ENCODE data around the gene PDE4D. TPM values are rescaled to one million over a fixed set of nuclear protein-coding genes. Genes with fewer than 3 reads are reported as not detected.

The PDE4D gene
- polyA plus RNA-seq, 1 donor (not counting 4 experiments of a cell fraction or from before 2014, with no cell fraction given): 3.6 TPM

DNA sequence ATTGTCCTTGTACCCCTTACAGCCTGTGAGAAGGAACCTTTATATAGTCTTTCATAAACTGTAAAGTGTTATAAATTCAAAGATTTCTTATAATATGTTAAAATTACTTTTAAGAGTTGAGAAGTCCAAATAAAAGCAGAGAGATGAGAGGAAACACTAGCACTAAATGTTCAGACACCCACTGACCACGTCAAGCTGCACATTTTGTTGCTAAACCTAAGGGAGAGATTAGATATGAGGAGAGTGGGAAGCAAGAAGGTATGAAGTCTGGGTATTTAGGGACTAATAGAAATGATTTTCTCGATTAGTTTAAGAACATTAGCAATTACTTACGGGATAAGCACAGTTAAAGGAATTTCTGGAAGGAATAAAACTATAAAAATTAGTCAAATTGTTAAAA is 803.8 kb downstream of the PDE4D start:
- Histone ChIP-seq H4K20me1 (ENCODE audit: control insufficient read depth, extremely low read depth, insufficient read depth, low read length) (no peaks in the 10 kb centered on the region), H3K4me3 (ENCODE audit: control insufficient read depth in 2 of 3, extremely low read depth in 1 of 3, insufficient read depth in 2 of 3, low read depth in 1 of 3, low read length in 3 of 3) (no peak overlapping the region), H3K36me3 (ENCODE audit: control insufficient read depth in 2 of 2, extremely low read depth in 1 of 2, insufficient read depth in 2 of 2, low read length in 2 of 2) (no peaks in the 10 kb centered on the region), H3K27me3 (ENCODE audit: control insufficient read depth, extremely low read depth, insufficient read depth, low read length) (no peaks in the 10 kb centered on the region), H3K4me2 (ENCODE audit: control insufficient read depth, extremely low read depth, insufficient read depth, low read depth, low read length) (no peak overlapping the region), H3K9ac (ENCODE audit: control insufficient read depth, extremely low read depth, insufficient read depth, low read length) (no peak overlapping the region), H3K9me3 (ENCODE audit: control insufficient read depth, low read depth, low read length) (no peaks in the 10 kb centered on the region), H3K79me2 (ENCODE audit: control insufficient read depth, insufficient read depth, low read length) (no peaks in the 10 kb centered on the region), H2AFZ (ENCODE audit: control insufficient read depth, low read length) (no peak overlapping the region), H3K27ac (ENCODE audit: control insufficient read depth, insufficient read depth, low read length) (no peak overlapping the region), H3K4me1 (ENCODE audit: control insufficient read depth, extremely low read depth, insufficient read depth, low read length) (peaks cover 5% of the 10 kb centered on the region), H3K9me1 (ENCODE audit: control insufficient read depth, extremely low read depth, insufficient read depth, low read length) (no peaks in the 10 kb centered on the region)
- DNase-seq (ENCODE audit: low read depth, low spot score) (no peak), FAIRE-seq (no peak)
- dilution Hi-C loops (cut with MboI; ENCODE audit: extremely low pct_ligation_motif_present, low sequenced_read_pairs): no loop called here
- TF ChIP-seq CTCF (optimal IDR thresholded peaks at IDR 0.05 in 1 of 3, IDR thresholded peaks at IDR 0.05 in 1 of 3, conservative IDR thresholded peaks at IDR 0.05 in 1 of 3; ENCODE audit: extremely low read depth in 1 of 3, insufficient read depth in 2 of 3, low read length in 3 of 3) (no peak), EZH2 (IDR thresholded peaks at IDR 0.05; ENCODE audit: low read length) (no peak)

GRCh38 chr5:59088546-59088945 is 805.0 kb downstream of the PDE4D start:
- no peak for DNase-seq (ENCODE audit: low read depth, low spot score)
- Histone ChIP-seq H3K4me2 (ENCODE audit: control insufficient read depth, extremely low read depth, insufficient read depth, low read depth, low read length) (no peak overlapping the region), H3K79me2 (ENCODE audit: control insufficient read depth, insufficient read depth, low read length) (no peaks in the 10 kb centered on the region), H3K27me3 (ENCODE audit: control insufficient read depth, extremely low read depth, insufficient read depth, low read length) (no peaks in the 10 kb centered on the region), H3K4me3 (ENCODE audit: control insufficient read depth in 2 of 3, extremely low read depth in 1 of 3, insufficient read depth in 2 of 3, low read depth in 1 of 3, low read length in 3 of 3) (no peak overlapping the region), H4K20me1 (ENCODE audit: control insufficient read depth, extremely low read depth, insufficient read depth, low read length) (no peaks in the 10 kb centered on the region), H3K36me3 (ENCODE audit: control insufficient read depth in 2 of 2, extremely low read depth in 1 of 2, insufficient read depth in 2 of 2, low read length in 2 of 2) (no peaks in the 10 kb centered on the region), H3K9ac (ENCODE audit: control insufficient read depth, extremely low read depth, insufficient read depth, low read length) (no peak overlapping the region), H3K9me3 (ENCODE audit: control insufficient read depth, low read depth, low read length) (no peaks in the 10 kb centered on the region), H3K27ac (ENCODE audit: control insufficient read depth, insufficient read depth, low read length) (no peak overlapping the region), H2AFZ (ENCODE audit: control insufficient read depth, low read length) (no peak overlapping the region), H3K9me1 (ENCODE audit: control insufficient read depth, extremely low read depth, insufficient read depth, low read length) (no peaks in the 10 kb centered on the region), H3K4me1 (ENCODE audit: control insufficient read depth, extremely low read depth, insufficient read depth, low read length) (peaks cover 2% of the 10 kb centered on the region)
- dilution Hi-C loops (cut with MboI; ENCODE audit: extremely low pct_ligation_motif_present, low sequenced_read_pairs): no loop called here
- TF ChIP-seq CTCF (optimal IDR thresholded peaks at IDR 0.05 in 1 of 3, IDR thresholded peaks at IDR 0.05 in 1 of 3, conservative IDR thresholded peaks at IDR 0.05 in 1 of 3; ENCODE audit: extremely low read depth in 1 of 3, insufficient read depth in 2 of 3, low read length in 3 of 3) (no peak), EZH2 (IDR thresholded peaks at IDR 0.05; ENCODE audit: low read length) (no peak)
- FAIRE-seq: no peak
